Effector CD4-positive, alpha-beta T cell (primary cell): Measurements from ENCODE around the gene DLX3.

Source experiments
- DNase-seq: peaks from one replicate; pipeline ENCODE4 v3.0.0-alpha.2; 2020

DLX3 gene

DNA sequence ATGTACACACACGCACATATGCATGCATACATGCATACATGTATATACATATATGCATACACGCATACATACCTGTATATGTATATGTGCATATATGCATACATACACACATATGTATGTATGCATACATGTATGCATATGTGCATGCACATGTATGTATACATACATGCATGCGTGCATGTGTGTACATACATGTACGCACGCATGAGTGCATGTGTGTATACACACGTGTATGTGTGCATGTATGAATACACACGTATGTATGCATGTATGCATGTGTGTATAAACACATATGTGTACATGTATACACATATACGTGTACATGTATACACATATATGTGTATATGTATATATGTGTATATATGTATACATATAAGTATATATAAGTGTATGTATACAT is 28.5 kb upstream of the DLX3 start:
- no peak for DNase-seq

DNA sequence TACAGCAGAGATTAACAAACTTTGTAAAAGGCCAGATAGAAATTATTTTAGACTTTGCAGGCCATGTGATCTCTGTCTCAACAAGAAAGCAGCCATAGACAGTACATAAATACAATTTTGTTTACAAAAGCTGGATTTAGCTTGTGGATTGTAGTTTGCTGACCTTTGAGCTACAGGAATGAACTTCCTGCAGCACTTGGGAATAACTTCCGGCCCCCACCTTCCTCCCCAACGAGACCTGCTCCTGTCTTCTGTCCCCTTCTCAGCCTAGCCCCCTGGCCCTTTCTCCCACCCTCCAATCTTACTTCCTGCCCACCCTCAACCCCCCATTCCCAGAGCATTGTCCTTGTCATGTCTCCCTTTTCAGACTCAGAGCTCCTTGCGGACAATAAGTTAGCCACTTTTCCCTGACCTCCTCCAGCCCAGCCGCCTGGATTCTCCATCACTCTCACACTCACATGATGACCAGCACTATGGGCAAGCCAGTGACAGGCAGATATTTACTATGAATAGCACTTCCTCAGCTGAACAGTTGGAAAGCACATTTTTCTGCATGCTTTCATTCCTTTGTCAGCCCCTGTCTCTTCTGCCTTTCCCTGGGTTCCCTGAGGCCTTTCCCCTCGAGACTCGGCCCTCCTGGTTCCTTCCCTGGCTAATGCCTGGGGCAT is 27.6 kb upstream of the DLX3 start:
- no peak for DNase-seq

DNA sequence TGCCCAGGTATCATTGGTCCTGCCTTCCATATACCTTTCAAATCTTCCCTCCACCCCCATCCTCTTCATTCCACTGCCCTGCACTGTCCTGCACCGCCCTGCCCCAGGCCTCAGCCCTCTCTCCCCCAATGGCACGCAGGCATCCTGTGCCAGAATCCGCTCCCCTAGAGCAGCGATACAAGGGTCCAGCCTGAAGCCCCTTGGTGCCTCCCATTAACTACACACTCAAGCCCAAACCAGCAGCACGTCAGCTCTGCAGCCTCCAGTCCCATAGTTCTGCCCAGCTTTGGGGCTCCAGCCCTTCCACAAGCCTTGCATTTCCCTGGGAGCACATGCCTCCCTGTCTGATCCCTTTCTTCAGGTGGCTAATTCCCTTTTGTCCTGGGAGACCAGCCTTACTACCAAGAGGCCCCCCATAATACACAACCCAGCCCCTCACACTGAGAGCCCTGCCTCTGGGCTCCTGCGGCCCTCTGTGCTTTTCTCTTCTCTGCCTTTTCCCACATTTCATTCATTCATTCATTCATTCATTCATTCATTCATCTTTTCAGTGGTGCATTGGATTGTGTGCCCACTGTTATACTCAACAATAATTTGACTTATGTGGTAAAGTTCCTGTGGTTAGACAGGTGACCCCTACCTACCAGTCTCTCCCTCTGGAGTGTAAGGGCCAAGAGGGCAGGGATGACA is 26.8 kb upstream of the DLX3 start:
- no peak for DNase-seq

DNA sequence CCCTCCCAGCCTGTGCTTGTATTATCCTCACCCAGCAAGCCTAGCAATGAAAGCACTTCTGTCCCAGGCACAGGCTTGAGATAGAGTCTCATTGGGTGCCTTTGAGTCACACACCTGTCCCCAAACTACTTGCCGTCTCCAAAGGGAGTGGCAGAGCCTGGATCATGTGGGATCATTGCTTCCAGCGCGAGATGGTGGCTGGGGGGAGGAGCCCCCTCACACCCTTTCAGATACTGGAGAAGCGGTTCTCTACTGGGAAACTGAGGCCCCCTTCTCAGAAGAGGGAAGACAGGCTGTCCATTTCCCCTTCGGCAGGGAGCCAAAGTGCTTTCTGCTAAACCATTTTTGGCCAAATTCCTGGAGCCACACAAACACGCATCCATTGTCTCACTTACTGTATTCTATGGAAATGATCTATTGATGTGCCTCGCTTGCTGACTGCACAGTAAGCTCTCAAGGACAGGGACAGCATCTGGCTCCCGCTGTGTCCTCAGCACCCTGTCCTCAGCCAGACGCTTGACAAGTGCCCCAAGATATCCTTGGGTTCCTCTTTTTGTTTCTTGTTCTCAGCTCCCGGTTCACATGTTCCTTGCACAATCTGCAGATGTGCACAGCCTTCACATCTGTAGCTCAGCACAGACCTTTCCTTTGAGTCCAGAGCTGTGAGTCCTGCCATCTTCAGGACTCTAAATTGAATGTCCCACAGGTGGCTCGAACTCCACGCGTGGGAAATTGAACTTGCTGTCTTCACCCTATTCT is 26.0 kb upstream of the DLX3 start:
- no peak for DNase-seq

DNA sequence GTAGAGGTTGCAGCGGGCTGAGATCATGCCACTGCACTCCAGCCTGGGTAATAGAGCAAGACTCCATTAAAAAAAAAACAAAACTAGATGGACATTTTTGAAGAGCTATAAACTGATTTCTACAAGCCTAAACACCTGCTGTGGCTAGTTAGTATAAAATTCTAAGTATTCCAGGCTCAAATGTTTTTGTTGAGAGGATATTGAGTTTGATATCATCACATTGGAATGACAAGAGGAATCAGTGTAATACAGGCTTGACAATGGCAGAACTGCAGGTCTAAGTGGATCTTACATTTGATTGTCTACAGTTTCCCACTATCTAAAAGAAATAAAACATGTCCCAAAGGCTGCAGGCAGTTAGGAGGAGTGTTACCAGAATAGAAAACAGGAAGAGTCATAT is 23.9 kb upstream of the DLX3 start:
- no peak for DNase-seq

DNA sequence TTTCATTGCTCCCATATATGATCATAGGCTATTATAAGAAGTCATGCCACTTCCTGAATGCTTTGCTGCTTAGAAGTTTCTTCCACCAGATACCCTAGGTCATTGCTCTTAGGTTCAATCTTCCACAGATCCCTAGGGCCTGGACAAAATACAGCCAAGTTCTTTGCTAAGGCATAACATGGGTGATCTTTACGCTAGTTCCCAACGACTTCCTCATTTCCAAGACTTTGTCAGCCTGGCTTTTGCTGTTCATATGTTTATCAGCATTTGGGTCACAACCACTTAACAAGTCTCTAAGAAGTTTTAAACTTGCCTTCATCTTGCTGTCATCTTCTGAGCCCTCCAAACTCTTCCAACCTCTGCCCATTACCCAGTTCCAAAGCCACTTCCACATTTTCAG is 20.1 kb upstream of the DLX3 start:
- no peak for DNase-seq

DNA sequence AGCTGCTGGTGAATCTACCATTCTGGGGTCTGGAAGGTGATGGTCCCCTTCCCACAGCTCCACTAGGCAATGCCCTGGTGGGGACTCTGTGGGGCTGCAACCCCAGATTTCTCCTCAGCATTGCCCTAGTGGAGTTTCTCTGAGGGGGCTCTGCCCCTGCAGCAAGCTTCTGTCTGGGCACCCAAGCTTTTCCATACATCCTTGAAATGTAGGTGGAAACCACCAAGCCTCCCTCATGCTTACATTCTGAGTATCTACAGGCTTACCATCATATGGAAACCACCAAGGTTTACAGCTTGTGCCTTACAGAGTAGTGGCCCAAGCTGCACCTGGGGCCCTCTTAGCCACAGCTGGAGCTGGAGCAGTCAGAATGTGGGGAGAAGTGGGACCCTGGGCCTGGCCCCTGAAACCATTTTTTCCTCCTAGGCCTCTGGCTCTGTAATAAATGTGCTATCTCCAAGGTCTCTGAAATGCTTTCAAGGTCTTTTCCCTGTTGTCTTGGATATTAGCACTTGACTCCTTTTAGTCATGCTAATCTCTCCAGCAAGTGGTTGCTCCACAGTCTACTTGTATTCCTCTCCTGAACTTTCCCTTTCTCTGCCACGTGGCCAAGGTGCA is 19.6 kb upstream of the DLX3 start:
- DNase-seq, result no peak

DNA sequence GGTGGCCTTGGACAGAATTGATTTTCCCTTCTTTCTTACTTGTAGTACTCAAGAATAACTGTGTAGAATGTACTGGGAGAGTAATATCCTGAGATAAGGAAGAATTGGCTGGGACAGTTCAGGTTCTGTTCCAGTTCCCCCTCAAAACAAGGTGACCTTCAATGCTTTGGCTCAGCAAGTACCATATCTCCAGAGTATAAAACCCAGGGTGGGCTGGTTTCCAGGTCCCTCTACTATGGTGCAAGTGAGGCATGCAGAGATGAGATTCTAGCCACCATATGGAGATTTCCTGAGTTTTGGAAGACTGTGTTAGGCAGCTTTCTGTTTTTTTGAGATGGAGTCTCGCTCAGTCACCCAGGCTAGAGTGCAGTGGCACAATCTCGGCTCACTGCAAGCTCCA is 18.1 kb upstream of the DLX3 start:
- DNase-seq, result no peak

DNA sequence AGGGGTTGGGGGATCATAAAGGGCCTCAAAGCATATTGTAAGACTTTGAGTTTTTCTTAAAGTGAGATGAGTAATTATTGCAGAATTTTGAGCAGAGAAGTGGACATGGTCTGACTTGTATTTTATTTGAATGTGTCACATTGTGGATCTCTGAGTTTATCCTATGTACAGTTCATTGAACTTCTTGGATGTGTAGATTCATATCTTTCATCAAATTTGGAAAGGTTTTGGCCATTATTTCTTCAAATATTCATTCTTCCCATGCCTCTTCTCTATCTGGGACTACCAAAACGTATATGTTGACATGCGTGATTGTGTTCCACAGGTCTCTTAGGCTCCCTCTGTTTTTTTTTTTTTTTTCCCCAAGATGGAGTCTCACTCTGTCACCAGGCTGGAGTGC is 14.3 kb upstream of the DLX3 start:
- DNase-seq, result no peak

DNA sequence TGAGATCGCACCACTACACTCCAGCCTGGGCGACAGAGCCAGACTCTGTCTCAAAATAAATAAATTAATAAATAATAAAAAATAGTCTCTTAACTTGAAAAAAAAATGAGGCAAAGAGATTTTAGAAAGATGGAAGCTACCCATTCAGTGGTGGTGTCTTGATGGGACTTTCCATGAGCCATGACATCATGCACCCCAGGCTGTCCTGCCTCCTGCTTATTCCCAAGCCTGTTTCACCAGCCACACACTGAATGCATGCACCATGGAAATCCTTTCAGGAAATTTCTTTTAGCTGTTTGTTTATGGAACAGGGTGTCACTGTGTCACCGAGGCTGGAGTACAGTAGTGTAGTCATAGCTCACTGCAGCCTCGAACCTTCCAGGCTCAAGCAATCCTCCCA is 8.9 kb upstream of the DLX3 start:
- no peak for DNase-seq

DNA sequence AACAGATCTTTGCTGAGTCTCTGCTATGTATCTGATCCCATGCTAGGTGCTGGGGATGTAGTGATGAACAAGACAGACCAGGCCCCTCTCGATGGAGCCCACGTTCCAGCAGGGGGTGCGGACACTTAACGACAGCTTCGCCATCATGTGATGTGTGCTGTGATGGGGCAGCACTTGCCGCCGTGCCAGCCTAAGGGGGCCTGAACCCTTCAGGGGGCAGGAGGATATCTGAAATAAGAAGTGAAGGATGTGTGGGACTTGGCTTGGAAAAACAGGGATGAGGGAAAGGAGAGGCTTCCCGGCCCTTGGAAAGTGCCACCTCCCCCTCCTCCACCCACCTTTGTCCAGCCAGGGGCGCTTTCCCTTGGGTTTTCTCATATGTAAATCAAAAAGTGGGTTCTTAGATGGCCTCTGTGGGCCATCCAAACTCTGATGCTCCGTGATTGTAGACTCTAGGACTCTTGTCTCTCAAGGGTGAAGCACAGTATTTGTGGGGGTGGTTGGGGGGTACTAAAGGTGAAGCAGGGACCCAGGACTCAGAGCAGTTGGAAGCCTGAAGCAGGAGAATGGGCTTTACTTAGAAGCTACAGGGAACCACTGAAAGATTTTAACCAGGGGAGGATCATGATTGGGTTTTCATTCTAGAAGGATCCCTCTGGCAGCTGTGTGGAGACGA is 4.0 kb upstream of the DLX3 start:
- no peak for DNase-seq

DNA sequence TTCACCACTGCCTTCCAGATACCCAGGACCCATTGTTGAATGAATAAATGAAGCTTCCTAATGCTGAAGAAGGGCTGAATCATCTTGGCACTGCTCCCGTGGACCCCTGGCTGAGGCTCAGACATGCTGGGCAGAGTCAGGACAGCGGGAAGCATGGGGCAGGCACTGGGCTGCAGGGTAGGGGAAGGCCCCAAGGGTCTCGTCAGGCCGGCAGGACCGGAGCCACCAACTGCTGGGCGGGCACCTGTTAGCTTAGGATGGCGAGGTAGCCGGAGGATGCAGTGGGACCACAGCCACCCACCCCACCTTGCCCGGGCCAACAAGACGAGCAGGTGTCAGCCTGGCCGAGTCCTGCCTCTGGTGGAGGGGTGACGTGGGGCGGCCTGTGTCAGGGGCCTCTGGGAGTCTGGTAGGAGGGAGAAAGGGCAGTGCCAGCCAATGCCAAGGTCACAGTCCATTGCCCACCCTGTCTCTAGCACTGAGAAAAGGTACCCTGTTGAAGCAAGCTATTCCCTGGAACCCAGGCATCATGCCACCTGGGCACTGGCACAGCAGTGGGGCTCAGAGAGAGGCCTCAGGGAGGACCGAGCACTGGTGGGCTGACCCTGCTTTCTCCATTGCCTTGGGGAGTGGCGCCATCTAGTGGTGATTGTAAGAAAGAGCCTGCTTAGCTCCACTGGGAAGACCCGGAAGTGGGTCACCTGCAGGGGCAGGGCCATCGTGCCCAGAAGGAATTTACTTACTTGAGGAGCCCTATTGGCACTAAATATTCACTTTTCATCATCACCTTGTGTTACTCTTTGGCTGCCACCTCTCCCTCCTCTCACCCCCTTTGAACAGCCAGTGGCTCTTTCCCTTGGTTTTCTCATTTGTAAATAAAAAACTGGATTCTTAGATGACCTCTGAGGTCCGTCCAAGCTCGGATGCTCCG is 3.0 kb upstream of the DLX3 start:
- peak; percentile 85 for DNase-seq

DNA sequence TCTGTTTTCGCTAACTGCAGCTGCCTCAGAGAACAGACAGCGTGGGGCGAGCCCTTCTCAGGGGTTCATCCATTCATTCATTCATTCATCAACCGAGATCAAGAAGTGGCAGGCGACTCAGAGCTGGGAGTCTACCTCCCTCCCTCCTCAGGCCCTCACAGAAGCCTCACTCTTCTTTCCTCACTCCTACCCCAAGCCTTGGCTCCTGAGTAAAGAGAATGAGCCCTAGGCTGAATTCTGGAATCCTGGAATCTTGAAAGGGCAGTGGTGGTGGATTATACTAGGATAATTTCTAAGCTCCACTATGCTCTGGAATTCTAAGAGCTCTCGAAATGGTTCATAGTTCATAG is 2.3 kb upstream of the DLX3 start:
- no peak for DNase-seq

DNA sequence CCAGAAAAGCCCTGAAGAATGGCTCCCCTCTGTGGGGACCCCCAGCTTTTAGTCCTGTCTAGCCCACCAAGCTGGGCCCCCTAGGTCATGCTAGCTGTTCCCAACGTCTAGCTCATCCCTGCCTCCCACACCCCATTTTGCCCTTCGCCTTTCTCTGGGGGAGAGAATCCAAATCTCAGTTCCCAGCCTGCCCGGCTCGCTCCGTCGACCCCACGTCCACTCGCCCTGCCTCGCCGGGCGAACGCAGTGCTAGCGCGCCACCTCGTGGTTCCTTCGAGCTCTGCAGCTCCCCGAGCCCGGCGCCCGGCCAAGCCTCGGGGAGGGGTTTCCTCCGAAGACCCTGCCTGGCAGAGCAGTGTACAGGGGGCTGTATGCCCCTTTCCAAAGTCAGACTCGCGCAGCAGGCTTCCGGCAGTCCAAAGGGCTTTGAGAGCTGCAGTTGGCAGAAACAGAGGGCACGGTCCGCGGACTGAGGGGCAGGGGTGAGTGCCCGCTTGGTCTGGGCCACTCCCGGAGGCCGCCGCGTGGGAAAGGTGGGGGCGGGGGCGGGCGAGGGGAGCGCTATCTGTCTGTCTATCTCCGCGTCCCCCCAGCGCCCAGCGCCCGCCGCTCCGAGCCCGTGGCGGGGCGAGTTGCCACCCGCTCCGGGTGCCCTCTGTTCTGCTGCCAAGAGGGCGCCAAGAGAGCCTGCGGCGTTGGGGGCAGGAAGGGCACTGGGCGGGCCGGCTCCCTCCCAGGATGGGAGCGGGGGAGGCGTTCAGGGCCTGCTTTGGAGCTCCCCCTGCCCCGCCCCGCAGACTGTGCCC is 1.7 kb upstream of the DLX3 start:
- peak; percentile 61 for DNase-seq

DNA sequence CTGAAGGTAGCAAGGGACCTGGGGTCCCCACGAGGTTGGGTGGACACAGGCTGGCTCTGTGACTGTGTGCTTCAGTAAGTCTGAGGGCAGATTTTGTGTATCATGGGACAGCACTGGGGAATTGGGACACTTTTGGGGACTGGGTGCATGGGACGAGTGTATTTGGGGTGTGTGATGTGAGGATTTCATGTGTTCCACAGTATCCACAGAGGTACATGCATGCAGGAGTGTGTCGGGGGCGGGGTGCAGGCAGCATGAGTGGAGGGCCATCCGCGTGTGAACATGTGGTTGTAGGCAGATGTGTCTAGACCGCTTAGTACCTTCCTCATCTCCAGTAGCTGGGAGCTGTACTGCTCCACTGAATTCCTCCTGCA is 1.1 kb upstream of the DLX3 start:
- DNase-seq, result no peak

DNA sequence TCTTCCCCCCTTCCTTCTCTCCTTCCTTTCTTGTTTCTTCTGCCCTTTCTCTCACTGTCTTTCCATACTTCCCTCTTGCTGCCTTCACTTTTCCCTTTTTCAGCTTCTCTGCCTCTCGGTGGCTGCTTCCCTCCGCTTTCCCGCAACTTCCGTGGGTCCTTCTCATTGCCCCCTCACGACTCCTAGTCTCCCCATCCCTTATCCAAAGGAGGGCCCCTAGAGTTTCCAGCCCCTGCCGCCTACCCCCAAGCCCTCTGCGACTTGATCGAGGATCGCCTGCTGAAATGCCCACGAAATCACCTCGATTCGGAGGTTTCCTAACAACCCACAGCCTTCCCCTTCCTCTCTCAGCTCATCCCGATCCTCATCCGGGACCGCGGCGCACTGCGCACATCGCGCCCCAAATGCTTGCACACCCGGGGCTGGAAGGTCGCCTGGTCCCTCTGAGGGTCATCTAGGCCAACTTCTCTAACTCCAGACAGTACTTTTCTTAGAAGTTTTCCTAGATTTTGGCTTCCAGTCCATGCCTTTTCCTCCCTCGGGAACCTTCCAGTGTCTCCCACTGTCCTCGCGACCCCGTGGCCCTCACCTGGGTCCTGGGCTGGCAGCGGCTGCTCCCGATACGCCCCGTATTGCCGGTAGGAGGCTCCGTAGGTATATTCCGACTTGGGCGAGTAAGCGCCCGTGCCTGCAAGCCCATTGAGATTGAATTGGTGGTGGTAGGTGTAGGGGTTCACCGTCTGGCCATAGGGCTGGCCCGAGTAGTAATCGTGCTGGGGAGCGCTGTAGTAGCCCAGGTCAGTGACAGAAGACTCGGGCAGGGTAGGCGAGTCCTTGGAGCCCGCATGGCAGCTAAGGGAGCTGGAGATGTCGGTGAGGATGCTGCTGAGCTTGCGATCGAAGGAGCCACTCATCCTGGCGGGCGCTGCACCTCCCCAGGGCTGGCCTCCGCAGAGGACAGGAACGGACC is 654 bp downstream of the DLX3 start:
- no peak for DNase-seq

DNA sequence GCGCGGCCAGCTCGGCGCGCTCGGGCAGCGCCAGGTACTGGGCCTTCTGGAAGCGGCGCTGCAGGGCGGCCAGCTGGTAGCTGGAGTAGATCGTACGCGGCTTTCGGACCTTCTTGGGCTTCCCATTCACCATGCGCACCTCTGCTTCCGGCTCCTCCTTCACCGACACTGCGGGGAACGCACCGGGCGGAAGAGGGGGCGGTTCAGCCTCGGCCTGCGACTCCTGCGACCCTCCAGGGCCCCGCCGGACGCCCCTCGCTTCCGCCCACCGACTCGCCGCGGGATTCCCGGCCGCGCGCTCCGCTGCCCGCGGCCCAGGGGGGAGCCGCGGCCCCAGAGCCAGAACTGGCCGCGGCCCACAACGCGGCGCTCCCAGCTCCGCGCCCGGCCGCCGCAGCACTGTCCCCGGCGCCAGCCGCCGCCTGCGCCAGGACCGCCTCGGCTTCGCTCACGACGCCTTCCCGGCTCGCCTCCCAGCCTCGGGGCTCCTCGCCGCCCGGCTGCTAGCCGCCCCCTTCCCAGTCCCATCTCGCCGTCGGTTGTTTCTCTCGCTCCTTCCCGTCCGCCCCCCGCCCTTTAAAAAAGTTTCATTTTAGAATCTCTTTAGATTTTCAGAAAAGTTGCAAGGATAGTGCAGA is 1.5 kb downstream of the DLX3 start:
- DNase-seq, result no peak

DNA sequence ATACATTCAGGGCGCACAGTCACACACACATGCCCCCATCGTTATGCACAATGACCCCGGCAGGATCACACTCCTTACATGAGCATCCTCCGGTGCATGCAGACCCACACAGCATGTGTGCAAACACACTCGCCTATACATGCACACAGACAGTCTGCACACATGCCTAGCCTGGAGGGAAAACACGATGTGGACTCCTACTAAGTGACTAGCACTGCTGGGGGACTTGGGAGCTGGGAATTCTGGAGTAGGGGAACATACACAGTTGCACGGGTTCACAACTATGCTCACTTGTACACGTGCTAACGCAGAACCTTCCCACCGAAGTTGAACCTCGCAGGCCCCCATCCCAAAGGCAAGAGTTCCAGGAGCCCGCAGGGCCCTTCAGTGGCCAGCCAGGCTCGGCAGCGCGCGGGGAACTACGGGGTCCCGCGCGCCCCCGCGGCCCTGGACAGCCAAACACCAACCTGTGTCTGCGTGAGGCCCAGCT is 2.0 kb downstream of the DLX3 start:
- no peak for DNase-seq

DNA sequence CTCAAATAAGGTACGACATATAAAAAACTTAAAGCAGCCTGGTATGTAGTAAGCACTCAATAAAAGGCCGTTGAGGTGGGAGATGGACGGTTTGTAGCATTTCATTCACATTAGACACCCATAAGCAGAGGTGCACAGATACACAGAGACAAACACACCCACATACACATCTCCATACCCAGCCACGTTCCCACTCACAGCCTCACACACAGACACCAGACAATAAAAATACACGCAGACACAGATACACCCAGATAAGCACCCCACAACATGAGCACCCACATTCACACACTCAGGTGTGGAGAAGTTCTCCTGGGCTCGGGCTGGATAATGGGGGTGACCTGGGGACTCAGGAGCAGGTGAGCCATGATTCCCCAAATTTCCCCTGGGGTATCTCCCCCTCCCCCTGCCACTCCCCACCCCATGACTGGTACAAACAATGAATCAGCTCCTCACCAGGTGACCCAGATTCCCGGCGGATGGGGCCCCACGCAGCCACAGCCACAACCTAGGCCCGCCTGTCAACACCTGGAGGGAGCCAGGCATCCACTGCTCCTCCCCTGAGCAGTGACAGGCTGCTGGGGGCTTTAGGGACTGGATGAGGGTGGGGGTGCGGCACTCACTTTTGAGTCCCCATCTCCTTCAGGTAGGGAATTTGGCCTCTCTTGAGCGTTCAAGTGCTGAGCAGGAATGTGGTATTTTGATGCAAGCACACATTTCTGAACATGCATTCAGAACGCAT is 2.7 kb downstream of the DLX3 start:
- DNase-seq, result no peak
